Neural progenitor cell (in vitro differentiated cells): ENCODE measurements around the gene PIMREG. TPM values are rescaled to one million over a fixed set of nuclear protein-coding genes. Genes with fewer than 3 reads are reported as not detected.

Experiments used
- DNase-seq: peaks from one replicate; pipeline ENCODE4 v3.0.0-alpha.2; 2016; ENCODE audit warnings: low spot score
- H2AFZ ChIP-seq: fragments of 200-600 bp; sonication (generic); replicated peaks from 2 replicates; pipeline ENCODE4 v1.6.1; 2016; ENCODE audit warnings: antibody characterized with exemption
- H3F3A ChIP-seq: fragments of 200-600 bp; sonication (generic); 2 replicates; pipeline ENCODE4 v1.6.1; 2016; ENCODE audit warnings: antibody characterized with exemption, low read depth
- H3K27ac ChIP-seq: fragments of 200-600 bp; sonication (generic); 2 replicates; pipeline ENCODE4 v1.5.1; 2016; ENCODE audit warnings: mild to moderate bottlenecking
- H3K27me3 ChIP-seq: fragments of 200-600 bp; sonication (generic); 2 replicates; pipeline ENCODE4 v1.6.1; 2016; ENCODE audit warnings: mild to moderate bottlenecking, moderate library complexity
- H3K36me3 ChIP-seq: fragments of 200-600 bp; sonication (generic); 2 replicates; pipeline ENCODE4 v1.5.1; 2016
- H3K4me1 ChIP-seq: fragments of 200-600 bp; sonication (generic); 2 replicates; pipeline ENCODE4 v1.6.1; 2016; ENCODE audit warnings: mixed run types
- H3K4me2 ChIP-seq: fragments of 200-600 bp; sonication (generic); 2 replicates; pipeline ENCODE4 v1.6.1; 2016
- H3K4me3 ChIP-seq: fragments of 200-600 bp; sonication (generic); 2 replicates; pipeline ENCODE4 v1.5.1; 2016
- H3K79me2 ChIP-seq: fragments of 200-600 bp; sonication (generic); 2 replicates; pipeline ENCODE4 v1.6.1; 2016; ENCODE audit warnings: low read depth
- H3K9ac ChIP-seq: fragments of 200-600 bp; sonication (generic); 2 replicates; pipeline ENCODE4 v1.6.1; 2016
- H3K9me3 ChIP-seq: fragments of 200-600 bp; sonication (generic); 2 replicates; pipeline ENCODE4 v1.5.1; 2016; ENCODE audit warnings: low read depth
- H4K20me1 ChIP-seq: fragments of 200-600 bp; sonication (generic); 2 replicates; pipeline ENCODE4 v1.6.1; 2016; ENCODE audit warnings: low read depth
- H3K27ac Mint-ChIP-seq: 3 replicates; pipeline ENCODE4 v1.8.0; 2021; ENCODE audit warnings: mixed read lengths
- H3K27me3 Mint-ChIP-seq: 2 replicates; pipeline ENCODE4 v1.8.0; 2022; ENCODE audit warnings: low read depth, mild to moderate bottlenecking, inconsistent platforms, moderate library complexity, mixed read lengths; ENCODE audit not compliant: insufficient read depth
- H3K36me3 Mint-ChIP-seq: 3 replicates; pipeline ENCODE4 v1.8.0; 2021; ENCODE audit warnings: mixed read lengths
- H3K4me1 Mint-ChIP-seq: 3 replicates; pipeline ENCODE4 v1.8.0; 2021; ENCODE audit warnings: mixed read lengths
- H3K4me3 Mint-ChIP-seq: 3 replicates; pipeline ENCODE4 v1.8.0; 2021; ENCODE audit warnings: mild to moderate bottlenecking, moderate library complexity, mixed read lengths
- H3K9me3 Mint-ChIP-seq: 3 replicates; pipeline ENCODE4 v1.8.0; 2020; ENCODE audit warnings: mixed read lengths
- EZH2 ChIP-seq: fragments of 200-600 bp; sonication (generic); IDR thresholded peaks from 2 replicates; pipeline ENCODE4 v1.6.1; 2017; ENCODE audit warnings: antibody characterized with exemption, mild to moderate bottlenecking, moderate library complexity
- EZH2phosphoT487 ChIP-seq: fragments of 200-600 bp; sonication (generic); IDR thresholded peaks from 2 replicates; pipeline ENCODE4 v1.6.1; 2017; ENCODE audit warnings: antibody characterized with exemption
- total RNA-seq: library from RNA; depleted of rRNA; stranded (reverse); fragments of >200 nt; gene quantifications from 2 replicates; pipeline ENCODE4 v1.2.3, GENCODE V29; 2015; ENCODE audit warnings: low replicate concordance
- TF ChIP-seq, protein P1 (sequence below): fragments of 200-600 bp; sonication (generic); IDR thresholded peaks from 2 replicates; pipeline ENCODE4 v1.5.1; 2017; ENCODE audit warnings: antibody characterized with exemption, mild to moderate bottlenecking

The PIMREG gene
- total RNA-seq, 1 donor from 2014 or later: 71.3 TPM

DNA sequence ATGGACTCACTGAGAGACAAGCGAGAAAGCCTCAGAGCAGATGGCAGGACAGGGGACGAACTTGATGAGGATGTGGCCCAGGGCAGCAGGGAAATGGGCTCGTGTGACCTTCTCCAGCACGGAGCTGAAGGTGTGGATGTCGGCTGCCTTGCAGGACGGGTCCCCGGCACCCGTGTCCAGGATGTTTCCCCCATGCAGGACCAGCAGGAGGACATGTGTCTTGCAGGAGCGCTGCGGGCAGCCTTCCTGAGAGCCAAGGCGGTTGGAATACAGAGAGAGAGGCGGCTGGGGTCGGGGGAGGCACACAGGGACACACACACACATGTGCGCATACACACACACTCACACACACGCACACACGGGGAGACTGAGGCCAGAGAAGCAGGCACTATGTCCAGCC lies 39.3 kb downstream of the PIMREG start:
- Histone ChIP-seq H3K9ac (no peak overlapping the region), H3K4me1 (peaks cover 18% of the 10 kb centered on the region), H4K20me1 (no peaks in the 10 kb centered on the region), H3K4me2 (no peak overlapping the region), H3K27ac (no peak overlapping the region), H3K36me3 (no peaks in the 10 kb centered on the region), H3K9me3 (no peaks in the 10 kb centered on the region), H3F3A (peaks cover 14% of the 10 kb centered on the region), H3K4me3 (no peak overlapping the region), H3K27me3 (no peaks in the 10 kb centered on the region), H3K79me2 (no peaks in the 10 kb centered on the region), H2AFZ (no peak overlapping the region)
- Mint-ChIP-seq H3K4me1 (peaks cover 25% of the 10 kb centered on the region), H3K4me3 (no peak overlapping the region), H3K27me3 (peaks cover 8% of the 10 kb centered on the region), H3K36me3 (no peaks in the 10 kb centered on the region), H3K27ac (peak overlapping the region; percentile 78), H3K9me3 (no peaks in the 10 kb centered on the region)
- TF ChIP-seq EZH2phosphoT487 (no peak), EZH2 (no peak)
- TF ChIP-seq, protein P1, sequence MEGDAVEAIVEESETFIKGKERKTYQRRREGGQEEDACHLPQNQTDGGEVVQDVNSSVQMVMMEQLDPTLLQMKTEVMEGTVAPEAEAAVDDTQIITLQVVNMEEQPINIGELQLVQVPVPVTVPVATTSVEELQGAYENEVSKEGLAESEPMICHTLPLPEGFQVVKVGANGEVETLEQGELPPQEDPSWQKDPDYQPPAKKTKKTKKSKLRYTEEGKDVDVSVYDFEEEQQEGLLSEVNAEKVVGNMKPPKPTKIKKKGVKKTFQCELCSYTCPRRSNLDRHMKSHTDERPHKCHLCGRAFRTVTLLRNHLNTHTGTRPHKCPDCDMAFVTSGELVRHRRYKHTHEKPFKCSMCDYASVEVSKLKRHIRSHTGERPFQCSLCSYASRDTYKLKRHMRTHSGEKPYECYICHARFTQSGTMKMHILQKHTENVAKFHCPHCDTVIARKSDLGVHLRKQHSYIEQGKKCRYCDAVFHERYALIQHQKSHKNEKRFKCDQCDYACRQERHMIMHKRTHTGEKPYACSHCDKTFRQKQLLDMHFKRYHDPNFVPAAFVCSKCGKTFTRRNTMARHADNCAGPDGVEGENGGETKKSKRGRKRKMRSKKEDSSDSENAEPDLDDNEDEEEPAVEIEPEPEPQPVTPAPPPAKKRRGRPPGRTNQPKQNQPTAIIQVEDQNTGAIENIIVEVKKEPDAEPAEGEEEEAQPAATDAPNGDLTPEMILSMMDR: no peak
- DNase-seq: no peak

DNA sequence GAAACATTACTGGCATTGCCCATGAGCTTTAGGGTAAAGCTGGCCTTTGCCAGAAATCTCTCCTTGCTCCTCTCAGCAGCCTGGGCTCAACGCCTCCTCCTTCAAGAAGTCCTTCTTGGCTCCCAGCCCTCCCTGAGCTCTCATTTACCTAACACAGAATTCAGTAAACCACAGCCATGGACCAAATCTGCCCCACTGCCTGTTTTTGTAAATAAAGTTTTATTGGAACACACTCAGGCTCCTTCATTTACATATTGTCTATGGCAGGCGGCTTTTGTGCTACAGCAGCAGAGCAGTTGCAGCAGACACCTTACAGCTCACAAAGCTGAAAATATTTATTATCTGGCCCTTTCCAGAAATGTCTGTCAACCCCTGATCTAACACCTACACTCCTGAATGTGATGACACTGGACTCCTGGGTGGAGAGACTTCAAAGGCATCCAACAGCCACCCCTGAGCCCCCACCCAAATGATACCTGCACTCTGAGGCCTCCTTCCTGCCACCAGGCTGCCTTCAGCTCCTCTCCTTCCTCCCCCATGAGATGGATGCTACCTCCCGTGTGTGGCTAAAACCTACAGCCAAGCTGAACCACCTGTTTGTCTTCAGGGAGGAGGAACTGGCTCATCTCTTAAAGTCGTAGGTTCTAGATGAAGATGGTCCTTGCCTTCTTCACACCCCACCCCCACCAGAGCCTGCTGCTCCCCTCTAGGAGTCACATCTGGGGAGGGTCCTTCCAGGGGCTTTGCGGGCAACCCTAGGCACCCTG lies 41.6 kb downstream of the PIMREG start:
- H3K36me3 ChIP-seq: no peaks in the 10 kb centered on the region
- H3K27me3 ChIP-seq: no peaks in the 10 kb centered on the region
- DNase-seq: no peak
- no peaks in the 10 kb centered on the region for H3K9me3 ChIP-seq
- H3K9ac ChIP-seq: no peak overlapping the region
- no peaks in the 10 kb centered on the region for H3K36me3 Mint-ChIP-seq
- TF ChIP-seq EZH2 (no peak), EZH2phosphoT487 (no peak)
- TF ChIP-seq, protein P1: no peak
- no peak overlapping the region for H2AFZ ChIP-seq
- no peak overlapping the region for H3K27ac Mint-ChIP-seq
- no peaks in the 10 kb centered on the region for H3K9me3 Mint-ChIP-seq
- no peak overlapping the region for H3K27ac ChIP-seq
- no peaks in the 10 kb centered on the region for H4K20me1 ChIP-seq
- H3K27me3 Mint-ChIP-seq: peaks cover 10% of the 10 kb centered on the region
- H3K4me3 Mint-ChIP-seq: no peak overlapping the region
- peaks cover 27% of the 10 kb centered on the region for H3K4me1 Mint-ChIP-seq
- H3K79me2 ChIP-seq: no peaks in the 10 kb centered on the region
- H3K4me2 ChIP-seq: no peak overlapping the region
- H3F3A ChIP-seq: peaks cover 6% of the 10 kb centered on the region
- H3K4me1 ChIP-seq: peaks cover 7% of the 10 kb centered on the region
- H3K4me3 ChIP-seq: no peak overlapping the region

DNA sequence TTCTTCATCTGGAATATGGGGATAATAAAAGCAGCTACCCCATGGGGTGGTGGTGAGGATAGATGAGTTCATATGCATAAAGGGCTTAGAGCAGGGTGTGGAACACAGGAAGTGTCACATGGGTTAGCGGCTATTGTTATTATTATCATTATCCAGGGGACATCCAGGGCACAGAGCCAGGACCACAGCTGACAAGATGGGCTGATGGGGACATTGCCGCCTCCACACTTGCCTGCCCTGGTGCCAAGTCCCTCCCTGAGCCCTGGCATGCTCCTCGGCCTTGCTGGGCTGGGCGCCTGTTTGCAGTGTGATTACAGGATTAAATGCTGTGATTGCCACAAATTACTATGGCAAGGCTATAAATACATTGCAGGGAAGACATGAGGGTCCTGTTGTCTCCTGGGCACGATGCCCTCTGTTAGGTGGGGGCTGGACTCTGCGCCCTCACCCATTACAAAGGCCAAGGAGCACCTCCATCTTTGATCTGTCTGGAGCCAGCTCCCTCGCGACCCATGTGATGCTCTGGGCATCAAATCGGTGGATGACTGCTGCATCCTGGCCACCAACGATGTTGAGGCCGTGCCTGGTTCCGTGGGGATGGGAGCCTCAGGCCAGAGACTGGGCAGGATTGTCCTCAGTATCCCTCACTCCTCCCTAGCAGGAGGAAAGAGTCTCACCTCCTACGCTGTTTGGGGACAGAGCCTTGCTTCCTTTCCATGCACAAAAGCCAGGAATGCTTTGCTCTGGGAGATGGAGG lies 43.2 kb downstream of the PIMREG start:
- Mint-ChIP-seq H3K4me1 (peaks cover 30% of the 10 kb centered on the region), H3K4me3 (no peak overlapping the region), H3K9me3 (no peaks in the 10 kb centered on the region), H3K36me3 (no peaks in the 10 kb centered on the region), H3K27ac (no peak overlapping the region), H3K27me3 (peaks cover 9% of the 10 kb centered on the region)
- Histone ChIP-seq H3K79me2 (no peaks in the 10 kb centered on the region), H3K27me3 (no peaks in the 10 kb centered on the region), H3K36me3 (no peaks in the 10 kb centered on the region), H3K4me3 (no peak overlapping the region), H3F3A (peaks cover 6% of the 10 kb centered on the region), H3K4me1 (peaks cover 12% of the 10 kb centered on the region), H3K9ac (no peak overlapping the region), H3K27ac (no peak overlapping the region), H3K4me2 (no peak overlapping the region), H3K9me3 (no peaks in the 10 kb centered on the region), H2AFZ (no peak overlapping the region), H4K20me1 (no peaks in the 10 kb centered on the region)
- no peak for TF ChIP-seq EZH2phosphoT487
- no peak for TF ChIP-seq EZH2
- TF ChIP-seq, protein P1: no peak
- no peak for DNase-seq
